Measurements from ENCODE around the gene ECM1. TPM values are rescaled to one million over a fixed set of nuclear protein-coding genes. Genes with fewer than 3 reads are reported as not detected.

The ECM1 gene
- total RNA-seq, 6 experiments from 2014 or later, result 8.8 to 26.7 (median 14.9) TPM

- Histone ChIP-seq H3K9me3 (no peaks in the 10 kb centered on the region), H3K4me3 (no peak overlapping the region), H3K4me1 (peaks cover 0 to 39% (median 10%) of the 10 kb centered on the region in 4 donors), H3K27ac (peak overlapping the region in 2 of 3 donors; percentile 71 to 89), H3K36me3 (peaks cover 0 to 6% (median 0%) of the 10 kb centered on the region in 4 donors), H3K27me3 (no peaks in the 10 kb centered on the region)
- no peak for ATAC-seq
- intact Hi-C loops (cut with DNase I), result no loop called here
- DNase-seq, result peak in 1 of 3 donors; percentile 48
- no peak for TF ChIP-seq POLR2A (IDR thresholded peaks at IDR 0.05)
- no peak for TF ChIP-seq CTCF (IDR thresholded peaks at IDR 0.05)
- WGBS (ENCODE audit: insufficient coverage, low coverage, low lambda C conversion rate, missing lambda C conversion rate), result 72% methylated on average over 7 of the region's 11 CpGs
Measured at GRCh38 chr1:150551051-150551783, 43.3 kb downstream of the ECM1 start.

DNA sequence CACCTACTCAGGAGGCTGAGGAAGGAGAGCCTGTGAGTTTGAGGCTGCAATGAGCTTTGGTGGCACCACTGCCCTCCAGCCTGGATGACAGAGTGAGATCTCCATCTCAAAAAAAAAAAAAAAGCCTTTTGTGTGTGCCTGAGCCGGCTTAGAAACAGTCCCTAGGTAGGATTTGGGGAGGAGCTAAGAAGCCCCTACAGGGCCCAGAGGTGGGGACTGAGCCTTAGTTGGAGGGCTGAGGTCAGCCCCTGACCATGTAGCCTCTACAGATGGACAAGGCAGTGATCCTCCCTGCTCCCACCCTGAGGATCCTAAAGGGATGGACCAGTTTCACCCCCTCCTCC, 43.8 kb downstream of the ECM1 start:
- peak overlapping the region; percentile 41 to 89 (median 71) for H3K27ac ChIP-seq
- TF ChIP-seq POLR2A (IDR thresholded peaks at IDR 0.05) (no peak), CTCF (IDR thresholded peaks at IDR 0.05) (no peak)
- 20% methylated on average over 1 of the region's 1 CpG for WGBS (ENCODE audit: insufficient coverage, low coverage, low lambda C conversion rate, missing lambda C conversion rate)
- no peaks in the 10 kb centered on the region for H3K9me3 ChIP-seq
- peak in 1 of 3 donors; percentile 31 for DNase-seq
- H3K4me1 ChIP-seq, result peaks cover 0 to 39% (median 10%) of the 10 kb centered on the region in 4 donors
- H3K36me3 ChIP-seq, result peaks cover 0 to 6% (median 0%) of the 10 kb centered on the region in 4 donors
- intact Hi-C loops (cut with DNase I), result no loop called here
- no peaks in the 10 kb centered on the region for H3K27me3 ChIP-seq
- ATAC-seq, result no peak
- no peak overlapping the region for H3K4me3 ChIP-seq

GRCh38 chr1:150552128-150552910, 44.4 kb downstream of the ECM1 start:
- no peaks in the 10 kb centered on the region for H3K9me3 ChIP-seq
- H3K4me1 ChIP-seq, result peaks cover 0 to 39% (median 10%) of the 10 kb centered on the region in 4 donors
- DNase-seq (peak; percentile 90 to 92 (median 91)), ATAC-seq (peak; percentile 68 to 80 (median 77))
- H3K27me3 ChIP-seq, result no peaks in the 10 kb centered on the region
- peaks cover 0 to 6% (median 0%) of the 10 kb centered on the region in 4 donors for H3K36me3 ChIP-seq
- no peak overlapping the region for H3K4me3 ChIP-seq
- peak overlapping the region; percentile 68 to 89 (median 71) for H3K27ac ChIP-seq
- 27% methylated on average over 11 of the region's 13 CpGs for WGBS (ENCODE audit: insufficient coverage, low coverage, low lambda C conversion rate, missing lambda C conversion rate)
- peak; percentile 77 for TF ChIP-seq POLR2A (IDR thresholded peaks at IDR 0.05)
- TF ChIP-seq CTCF (IDR thresholded peaks at IDR 0.05), result no peak
- intact Hi-C loops (cut with DNase I), result no loop called here

- 80% methylated on average over 2 of the region's 12 CpGs for WGBS (ENCODE audit: insufficient coverage, low coverage, low lambda C conversion rate, missing lambda C conversion rate)
- Histone ChIP-seq H3K9me3 (no peaks in the 10 kb centered on the region), H3K27ac (peak overlapping the region; percentile 37 to 76 (median 68)), H3K4me1 (peaks cover 0 to 39% (median 10%) of the 10 kb centered on the region in 4 donors), H3K36me3 (peaks cover 0 to 6% (median 0%) of the 10 kb centered on the region in 4 donors), H3K4me3 (no peak overlapping the region), H3K27me3 (no peaks in the 10 kb centered on the region)
- intact Hi-C loops (cut with DNase I), result no loop called here
- peak in 2 of 3 donors; percentile 35 to 51 for DNase-seq
- TF ChIP-seq CTCF (IDR thresholded peaks at IDR 0.05), result no peak
- TF ChIP-seq POLR2A (IDR thresholded peaks at IDR 0.05), result no peak
- ATAC-seq, result no peak
Measured at GRCh38 chr1:150552911-150553289, 45.0 kb downstream of the ECM1 start.

Data from right lobe of liver (tissue), 6 donors.